ENCODE data around the gene TTC28. TPM values are rescaled to one million over a fixed set of nuclear protein-coding genes. Genes with fewer than 3 reads are reported as not detected.

TTC28 gene
- total and polyA plus RNA-seq, 7 experiments from 2014 or later, result 0.50 to 8.3 (median 4.2) TPM

- ChIA-PET CTCF (no interaction called here), POLR2A (no interaction called here)
- no peak overlapping the region for H3K27ac Mint-ChIP-seq
- no peak for ATAC-seq
- peaks cover 0 to 6% (median 0%) of the 10 kb centered on the region in 5 donors for H3K36me3 Mint-ChIP-seq
- Histone ChIP-seq H3K27me3 (ENCODE audit: control insufficient read depth in 2 of 2, insufficient read depth in 2 of 2, low read length in 2 of 2) (no peaks in the 10 kb centered on the region), H3K4me1 (ENCODE audit: control insufficient read depth in 2 of 2, insufficient read depth in 2 of 2, low read length in 2 of 2) (no peaks in the 10 kb centered on the region), H3K9me3 (ENCODE audit: control insufficient read depth in 2 of 3, low read length in 3 of 3) (no peaks in the 10 kb centered on the region), H3K27ac (ENCODE audit: low read depth, low read length) (no peak overlapping the region), H3K36me3 (ENCODE audit: control insufficient read depth in 2 of 3, insufficient read depth in 3 of 3, low read length in 3 of 3) (no peaks in the 10 kb centered on the region), H3K4me3 (ENCODE audit: low read length) (no peak overlapping the region)
- H3K9me3 Mint-ChIP-seq, result peaks cover 0 to 1% (median 0%) of the 10 kb centered on the region in 11 donors
- DNase-seq, result no peak
- H3K4me3 Mint-ChIP-seq, result no peak overlapping the region
- peaks cover 0 to 15% (median 4%) of the 10 kb centered on the region in 5 donors for H3K27me3 Mint-ChIP-seq
- no peaks in the 10 kb centered on the region for H3K4me1 Mint-ChIP-seq
- intact Hi-C loops (cut with micrococcal nuclease), result no loop called here
These were observed 262.2 kb downstream of the TTC28 start for GRCh38 chr22:28417431-28417830.

DNA sequence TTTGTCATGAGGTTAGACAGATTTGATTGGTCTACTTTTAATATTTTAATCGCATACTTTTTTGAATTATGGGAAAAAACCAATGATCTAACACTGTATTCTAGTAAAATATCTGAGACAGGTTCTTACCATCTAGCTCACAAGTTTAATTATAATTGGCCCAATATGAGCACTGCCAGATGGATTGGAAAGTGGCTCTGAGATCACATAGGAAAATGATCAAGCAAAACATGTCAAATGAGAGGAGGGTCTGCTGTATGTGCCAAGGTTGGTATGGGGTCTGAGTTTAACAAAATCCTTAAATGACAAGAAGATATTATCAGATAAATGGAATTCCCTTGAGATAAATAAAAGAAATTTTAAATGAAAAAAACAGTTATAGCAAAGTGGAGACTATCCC lies 264.7 kb downstream of the TTC28 start:
- peaks cover 0 to 1% (median 0%) of the 10 kb centered on the region in 11 donors for H3K9me3 Mint-ChIP-seq
- H3K36me3 ChIP-seq (ENCODE audit: control insufficient read depth in 2 of 3, insufficient read depth in 3 of 3, low read length in 3 of 3), result no peaks in the 10 kb centered on the region
- no peaks in the 10 kb centered on the region for H3K27me3 ChIP-seq (ENCODE audit: control insufficient read depth in 2 of 2, insufficient read depth in 2 of 2, low read length in 2 of 2)
- no peaks in the 10 kb centered on the region for H3K4me1 ChIP-seq (ENCODE audit: control insufficient read depth in 2 of 2, insufficient read depth in 2 of 2, low read length in 2 of 2)
- H3K27ac ChIP-seq (ENCODE audit: low read depth, low read length), result no peak overlapping the region
- H3K27me3 Mint-ChIP-seq, result peaks cover 0 to 11% (median 3%) of the 10 kb centered on the region in 5 donors
- intact Hi-C loops (cut with micrococcal nuclease), result no loop called here
- ATAC-seq (no peak), DNase-seq (no peak)
- ChIA-PET CTCF (no interaction called here), POLR2A (no interaction called here)
- H3K4me3 Mint-ChIP-seq, result no peak overlapping the region
- H3K4me3 ChIP-seq (ENCODE audit: low read length), result no peak overlapping the region
- no peak overlapping the region for H3K27ac Mint-ChIP-seq
- no peaks in the 10 kb centered on the region for H3K9me3 ChIP-seq (ENCODE audit: control insufficient read depth in 2 of 3, low read length in 3 of 3)
- H3K4me1 Mint-ChIP-seq, result peaks cover 0 to 3% (median 0%) of the 10 kb centered on the region in 7 donors
- peaks cover 0 to 6% (median 0%) of the 10 kb centered on the region in 5 donors for H3K36me3 Mint-ChIP-seq

DNA sequence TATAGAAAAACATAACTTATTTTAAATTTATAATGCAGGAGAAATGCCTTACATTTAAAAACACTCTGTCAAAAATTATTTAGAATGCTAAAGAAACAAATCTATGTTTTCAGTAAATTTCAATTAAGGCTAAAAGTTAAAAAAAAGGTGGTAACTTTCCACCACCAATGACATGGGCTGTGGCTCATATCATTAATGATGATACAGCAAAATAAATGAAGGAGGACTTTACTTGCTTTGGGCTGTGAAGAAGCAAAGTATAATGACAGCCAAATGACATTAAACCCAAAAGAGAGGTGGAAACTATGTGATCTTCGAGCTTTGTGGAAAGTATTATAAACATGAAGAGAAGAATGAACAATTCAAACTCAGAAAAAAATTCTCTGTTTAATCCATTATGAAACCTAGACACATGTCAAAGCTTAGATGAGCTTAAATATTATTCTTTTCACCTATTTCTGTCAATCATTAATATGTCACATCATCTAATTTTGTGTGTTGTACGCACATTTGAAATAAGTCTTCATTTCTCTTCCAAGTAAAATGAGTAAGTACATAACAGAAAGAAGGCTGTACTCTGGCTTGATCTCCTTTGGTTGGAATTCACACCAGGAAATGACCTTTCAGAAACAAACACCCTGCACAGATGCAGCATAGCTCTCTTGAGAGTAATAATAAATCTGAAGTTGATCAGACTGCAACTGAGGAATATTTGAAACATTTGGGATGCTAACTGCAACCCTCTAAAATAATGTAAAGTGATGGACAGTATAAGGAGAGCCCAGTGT lies 265.8 kb downstream of the TTC28 start:
- no peak overlapping the region for H3K27ac ChIP-seq (ENCODE audit: low read depth, low read length)
- no peaks in the 10 kb centered on the region for H3K9me3 ChIP-seq (ENCODE audit: control insufficient read depth in 2 of 3, low read length in 3 of 3)
- Mint-ChIP-seq H3K4me1 (peaks cover 0 to 3% (median 0%) of the 10 kb centered on the region in 7 donors), H3K4me3 (no peak overlapping the region), H3K36me3 (peaks cover 0 to 6% (median 2%) of the 10 kb centered on the region in 5 donors), H3K9me3 (peaks cover 0 to 1% (median 0%) of the 10 kb centered on the region in 11 donors), H3K27ac (no peak overlapping the region), H3K27me3 (peaks cover 0 to 7% (median 2%) of the 10 kb centered on the region in 5 donors)
- no peaks in the 10 kb centered on the region for H3K4me1 ChIP-seq (ENCODE audit: control insufficient read depth in 2 of 2, insufficient read depth in 2 of 2, low read length in 2 of 2)
- no peak for DNase-seq
- no peak overlapping the region for H3K4me3 ChIP-seq (ENCODE audit: low read length)
- no peaks in the 10 kb centered on the region for H3K36me3 ChIP-seq (ENCODE audit: control insufficient read depth in 2 of 3, insufficient read depth in 3 of 3, low read length in 3 of 3)
- POLR2A ChIA-PET, result no interaction called here
- CTCF ChIA-PET, result no interaction called here
- intact Hi-C loops (cut with micrococcal nuclease), result no loop called here
- H3K27me3 ChIP-seq (ENCODE audit: control insufficient read depth in 2 of 2, insufficient read depth in 2 of 2, low read length in 2 of 2), result no peaks in the 10 kb centered on the region
- no peak for ATAC-seq

GRCh38 chr22:28412109-28412508 lies 267.5 kb downstream of the TTC28 start:
- intact Hi-C loops (cut with micrococcal nuclease), result no loop called here
- Histone ChIP-seq H3K9me3 (ENCODE audit: control insufficient read depth in 2 of 3, low read length in 3 of 3) (no peaks in the 10 kb centered on the region), H3K27me3 (ENCODE audit: control insufficient read depth in 2 of 2, insufficient read depth in 2 of 2, low read length in 2 of 2) (no peaks in the 10 kb centered on the region), H3K36me3 (ENCODE audit: control insufficient read depth in 2 of 3, insufficient read depth in 3 of 3, low read length in 3 of 3) (no peaks in the 10 kb centered on the region), H3K4me1 (ENCODE audit: control insufficient read depth in 2 of 2, insufficient read depth in 2 of 2, low read length in 2 of 2) (no peaks in the 10 kb centered on the region), H3K4me3 (ENCODE audit: low read length) (no peak overlapping the region), H3K27ac (ENCODE audit: low read depth, low read length) (no peak overlapping the region)
- peaks cover 0 to 1% (median 0%) of the 10 kb centered on the region in 11 donors for H3K9me3 Mint-ChIP-seq
- H3K27ac Mint-ChIP-seq, result no peak overlapping the region
- peaks cover 0 to 6% (median 3%) of the 10 kb centered on the region in 5 donors for H3K36me3 Mint-ChIP-seq
- DNase-seq (no peak), ATAC-seq (no peak)
- H3K27me3 Mint-ChIP-seq, result peaks cover 0 to 7% (median 0%) of the 10 kb centered on the region in 5 donors
- H3K4me1 Mint-ChIP-seq, result peaks cover 0 to 3% (median 0%) of the 10 kb centered on the region in 7 donors
- ChIA-PET POLR2A (no interaction called here), CTCF (no interaction called here)
- no peak overlapping the region for H3K4me3 Mint-ChIP-seq

GRCh38 chr22:28411125-28411524 lies 268.5 kb downstream of the TTC28 start:
- Histone ChIP-seq H3K4me3 (ENCODE audit: low read length) (no peak overlapping the region), H3K36me3 (ENCODE audit: control insufficient read depth in 2 of 3, insufficient read depth in 3 of 3, low read length in 3 of 3) (no peaks in the 10 kb centered on the region), H3K27me3 (ENCODE audit: control insufficient read depth in 2 of 2, insufficient read depth in 2 of 2, low read length in 2 of 2) (no peaks in the 10 kb centered on the region), H3K27ac (ENCODE audit: low read depth, low read length) (no peak overlapping the region), H3K9me3 (ENCODE audit: control insufficient read depth in 2 of 3, low read length in 3 of 3) (no peaks in the 10 kb centered on the region), H3K4me1 (ENCODE audit: control insufficient read depth in 2 of 2, insufficient read depth in 2 of 2, low read length in 2 of 2) (no peaks in the 10 kb centered on the region)
- intact Hi-C loops (cut with micrococcal nuclease), result no loop called here
- Mint-ChIP-seq H3K4me1 (peaks cover 0 to 3% (median 0%) of the 10 kb centered on the region in 7 donors), H3K9me3 (no peaks in the 10 kb centered on the region), H3K27me3 (peaks cover 0 to 7% (median 0%) of the 10 kb centered on the region in 5 donors), H3K36me3 (peaks cover 0 to 4% (median under 1%) of the 10 kb centered on the region in 5 donors), H3K4me3 (no peak overlapping the region), H3K27ac (no peak overlapping the region)
- DNase-seq (no peak), ATAC-seq (no peak)
- CTCF ChIA-PET, result no interaction called here
- POLR2A ChIA-PET, result no interaction called here

DNA sequence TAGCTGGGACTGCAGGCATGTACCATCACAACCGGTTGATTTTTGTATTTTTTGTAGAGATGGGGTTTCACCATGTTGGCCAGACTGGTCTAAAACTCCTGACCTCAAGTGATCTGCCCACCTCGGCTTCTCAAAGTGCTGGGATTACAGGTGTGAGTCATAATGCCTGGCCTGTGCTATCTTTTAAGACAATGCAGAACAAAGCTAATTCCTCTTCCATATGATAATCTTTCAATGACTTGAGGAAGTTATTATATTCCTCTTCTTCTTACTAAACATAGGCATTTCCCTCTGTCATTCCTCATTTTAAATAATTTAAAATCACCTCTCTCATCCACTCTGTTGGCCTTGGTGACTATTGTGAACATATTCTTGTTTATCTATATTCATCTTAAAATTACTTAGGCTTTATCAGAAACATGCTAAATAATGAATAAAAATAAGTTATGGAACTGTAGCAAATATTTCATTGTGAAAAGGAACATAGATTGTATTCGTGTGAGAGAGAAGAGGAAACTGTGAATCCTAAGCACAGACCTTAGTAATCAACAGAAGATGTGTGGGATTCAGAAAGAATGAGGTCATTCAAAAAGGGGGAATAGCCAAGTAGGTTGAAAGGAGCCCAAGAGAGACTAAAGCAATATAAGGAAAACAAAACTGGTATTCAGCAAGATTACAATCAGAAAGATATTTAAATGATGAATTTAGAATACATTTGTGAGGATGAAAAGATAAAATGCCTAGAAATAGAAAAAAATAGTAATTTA lies 269.4 kb downstream of the TTC28 start:
- Histone ChIP-seq H3K36me3 (ENCODE audit: control insufficient read depth in 2 of 3, insufficient read depth in 3 of 3, low read length in 3 of 3) (no peaks in the 10 kb centered on the region), H3K27me3 (ENCODE audit: control insufficient read depth in 2 of 2, insufficient read depth in 2 of 2, low read length in 2 of 2) (no peaks in the 10 kb centered on the region), H3K4me3 (ENCODE audit: low read length) (no peak overlapping the region), H3K9me3 (ENCODE audit: control insufficient read depth in 2 of 3, low read length in 3 of 3) (no peaks in the 10 kb centered on the region), H3K4me1 (ENCODE audit: control insufficient read depth in 2 of 2, insufficient read depth in 2 of 2, low read length in 2 of 2) (no peaks in the 10 kb centered on the region), H3K27ac (ENCODE audit: low read depth, low read length) (no peak overlapping the region)
- H3K27ac Mint-ChIP-seq, result no peak overlapping the region
- H3K36me3 Mint-ChIP-seq, result peaks cover 0 to 9% (median 1%) of the 10 kb centered on the region in 5 donors
- intact Hi-C loops (cut with micrococcal nuclease), result no loop called here
- peaks cover 0 to 3% (median 0%) of the 10 kb centered on the region in 7 donors for H3K4me1 Mint-ChIP-seq
- ATAC-seq (no peak), DNase-seq (no peak)
- peaks cover 0 to 2% (median 0%) of the 10 kb centered on the region in 11 donors for H3K9me3 Mint-ChIP-seq
- POLR2A ChIA-PET, result no interaction called here
- CTCF ChIA-PET, result no interaction called here
- H3K4me3 Mint-ChIP-seq, result no peak overlapping the region
- H3K27me3 Mint-ChIP-seq, result peaks cover 0 to 7% (median 0%) of the 10 kb centered on the region in 5 donors
